Measurements from ENCODE around the gene ZCCHC7.

The ZCCHC7 gene

DNA sequence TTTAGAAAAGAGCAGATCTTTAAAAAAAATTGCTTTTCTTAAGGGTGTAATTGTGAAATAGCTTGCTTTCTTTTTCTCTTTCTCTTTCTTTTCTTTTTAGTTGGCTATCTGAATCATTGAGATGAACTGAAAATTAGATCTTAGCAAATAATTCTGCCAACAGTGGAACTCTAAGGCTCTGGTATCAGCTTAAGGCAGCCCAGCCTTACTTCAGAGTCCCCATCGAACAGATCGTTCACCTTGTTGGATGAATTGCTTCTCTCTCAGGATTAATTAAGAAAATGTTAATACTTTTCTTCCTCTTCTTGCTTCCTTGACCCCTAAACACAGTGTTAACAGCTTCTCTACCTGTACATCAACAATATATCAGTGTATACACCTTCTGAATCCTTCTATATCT is 92.1 kb downstream of the ZCCHC7 start:
- DNase-seq, result no peak

GRCh38 chr9:37215381-37215780 is 95.0 kb downstream of the ZCCHC7 start:
- no peak for DNase-seq

GRCh38 chr9:37215830-37216229 is 95.5 kb downstream of the ZCCHC7 start:
- DNase-seq, result no peak

DNA sequence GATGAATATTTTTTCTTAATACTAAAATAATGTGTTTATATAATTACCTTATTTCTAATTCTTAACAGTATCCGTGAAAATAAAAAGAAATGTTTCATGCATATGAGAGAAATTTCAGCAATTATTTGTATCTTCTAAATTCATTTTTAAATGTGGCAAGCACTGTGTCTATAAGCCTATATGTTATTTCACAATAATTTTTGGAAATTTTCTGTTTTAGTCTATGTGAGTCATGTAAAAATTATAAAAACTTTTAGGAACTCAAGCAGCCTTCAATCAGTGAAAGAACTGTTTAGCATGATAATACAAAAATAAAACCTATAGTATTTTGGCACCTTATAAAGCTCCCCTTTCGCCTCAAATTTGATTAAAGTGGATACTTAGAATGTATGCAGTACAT is 96.8 kb downstream of the ZCCHC7 start:
- no peak for DNase-seq

GRCh38 chr9:37218800-37219425 is 98.5 kb downstream of the ZCCHC7 start:
- DNase-seq, result no peak

- no peak for DNase-seq
Observed at GRCh38 chr9:37220971-37221370, 100.6 kb downstream of the ZCCHC7 start.

DNA sequence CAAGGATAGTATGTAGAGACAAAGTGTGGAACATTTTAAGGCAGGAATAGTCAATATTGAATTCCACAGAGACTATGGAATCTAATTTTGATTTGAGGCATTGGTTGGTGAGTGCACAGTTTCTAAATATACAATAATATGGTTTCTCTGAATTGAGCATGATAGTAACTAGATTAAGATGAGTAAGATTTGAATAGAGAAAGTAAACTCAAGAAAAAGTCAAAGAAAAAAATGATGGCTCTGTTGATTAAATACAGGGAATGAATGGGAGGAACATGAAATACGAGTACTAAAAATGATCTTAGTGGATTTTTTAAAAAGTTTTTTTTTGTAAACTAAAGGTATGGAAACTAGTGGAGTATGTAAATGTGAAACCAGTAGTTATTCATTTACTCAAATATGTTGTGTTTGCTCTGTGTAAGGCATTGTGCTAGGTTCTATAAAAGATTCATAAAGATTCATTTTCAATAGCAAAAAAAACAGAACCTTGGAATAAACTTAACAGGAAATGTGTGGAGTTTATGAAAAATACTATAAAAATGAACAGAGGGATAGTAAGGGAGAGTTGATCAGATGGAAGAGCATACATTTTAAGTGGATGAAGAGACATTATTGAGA is 101.2 kb downstream of the ZCCHC7 start:
- DNase-seq, result no peak

GRCh38 chr9:37229455-37229854 is 109.1 kb downstream of the ZCCHC7 start:
- no peak for DNase-seq

DNA sequence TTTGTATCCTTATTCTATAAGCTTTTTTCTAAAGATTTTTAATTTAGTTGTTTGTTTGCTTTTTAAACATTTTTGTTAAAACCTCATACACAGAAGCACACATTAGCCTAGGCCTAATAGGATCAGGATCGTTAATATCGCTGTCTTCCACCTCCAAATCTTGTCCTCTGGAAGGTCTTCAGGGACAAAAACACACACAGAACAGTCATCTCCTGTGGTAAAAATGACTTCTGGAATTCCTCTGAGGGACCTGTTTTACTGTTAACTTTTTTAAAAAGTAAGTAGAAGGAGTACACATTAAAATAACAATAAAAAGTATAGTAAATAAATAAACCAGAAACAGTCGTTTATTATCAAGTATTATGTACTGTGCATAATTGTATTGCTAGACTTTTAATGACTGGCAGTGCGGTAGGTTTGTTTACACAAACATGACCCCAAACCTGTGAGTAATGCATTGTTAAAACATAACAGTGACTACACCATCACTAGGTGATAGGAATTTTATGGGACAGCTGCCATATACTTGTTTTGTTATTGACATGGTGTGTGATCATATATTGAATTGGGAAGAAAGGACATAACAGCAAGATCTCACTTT is 109.6 kb downstream of the ZCCHC7 start:
- DNase-seq, result no peak

DNA sequence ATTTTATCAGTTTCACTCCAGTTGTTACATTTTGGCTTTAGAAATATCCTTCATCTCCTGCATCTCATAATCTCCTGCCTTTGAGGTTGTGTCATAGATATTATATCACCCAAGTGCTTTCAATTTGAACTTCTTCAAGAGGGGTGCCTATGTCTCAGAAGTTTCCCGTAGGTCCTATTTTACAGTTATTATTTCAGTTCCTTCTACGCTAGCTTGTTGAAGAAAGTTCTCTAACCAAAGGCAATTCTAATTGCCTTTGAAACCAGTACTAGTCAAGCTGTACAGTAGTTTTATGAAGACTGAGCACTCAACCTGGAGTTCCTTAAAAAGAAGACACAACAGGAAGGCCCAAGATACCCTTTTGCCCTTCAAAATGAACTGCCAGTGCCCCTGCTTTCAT is 116.4 kb downstream of the ZCCHC7 start:
- no peak for DNase-seq

DNA sequence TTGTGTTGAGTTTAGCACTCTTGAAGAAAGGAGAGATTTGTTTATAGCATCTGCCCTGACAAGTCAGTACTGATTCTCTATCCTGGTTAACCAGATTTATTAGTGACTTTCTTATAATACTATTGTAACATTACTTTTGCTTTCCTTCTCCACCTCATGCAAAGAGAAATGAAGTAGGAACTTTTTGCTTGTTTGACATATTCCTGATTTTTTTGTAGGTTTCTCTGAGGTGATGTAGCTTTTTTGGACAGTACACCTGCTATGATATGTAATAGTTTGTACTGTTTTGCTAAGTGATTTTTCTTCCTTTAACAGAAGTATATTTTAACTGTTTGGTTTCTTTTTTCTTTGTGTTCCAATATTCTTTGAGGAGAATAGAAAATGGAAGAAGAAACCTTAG is 117.7 kb downstream of the ZCCHC7 start:
- no peak for DNase-seq

- DNase-seq, result no peak
Observed at GRCh38 chr9:37239224-37239859, 119.0 kb downstream of the ZCCHC7 start.

DNA sequence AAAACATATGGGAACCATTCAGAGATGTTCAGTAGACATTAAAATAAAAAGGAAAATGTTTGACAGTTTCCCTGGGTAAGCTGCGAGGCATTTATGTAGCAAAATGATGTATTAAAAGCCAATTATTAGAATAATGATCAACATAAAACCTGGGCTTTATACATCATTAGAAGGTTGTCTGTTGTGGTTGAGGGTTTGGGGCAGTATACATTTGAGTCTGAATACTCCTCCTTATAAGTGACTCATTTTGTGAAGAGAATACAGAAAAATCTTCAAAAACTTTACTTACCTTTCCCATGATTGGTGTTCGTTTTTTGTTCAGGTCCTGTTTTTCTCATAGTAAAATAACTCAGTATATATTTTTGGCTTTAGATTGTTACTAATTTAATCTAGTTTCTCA is 119.5 kb downstream of the ZCCHC7 start:
- DNase-seq, result no peak

GRCh38 chr9:37241340-37241739 is 121.0 kb downstream of the ZCCHC7 start:
- DNase-seq, result no peak

DNA sequence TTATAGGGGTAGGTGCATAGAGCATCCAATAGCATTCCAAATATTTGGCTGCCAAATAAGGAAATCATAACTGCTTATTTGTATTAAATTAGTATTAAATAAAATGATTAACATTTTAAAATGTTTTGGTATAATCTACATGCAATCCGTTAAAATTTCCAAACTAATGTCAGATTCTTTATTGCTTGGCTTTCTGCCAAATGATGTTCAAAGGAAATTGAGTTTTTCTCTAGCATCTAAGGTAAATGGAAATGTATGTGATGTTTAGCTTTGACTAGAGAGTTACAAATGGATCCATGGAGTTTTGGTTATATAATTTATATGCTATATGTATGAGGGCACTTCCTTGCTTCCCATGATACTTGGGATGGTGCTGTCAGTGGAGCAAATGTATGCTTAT is 121.7 kb downstream of the ZCCHC7 start:
- no peak for DNase-seq

GRCh38 chr9:37243588-37244345 is 123.4 kb downstream of the ZCCHC7 start:
- no peak for DNase-seq

- no peak for DNase-seq
Observed at GRCh38 chr9:37246826-37247225, 126.5 kb downstream of the ZCCHC7 start.

DNA sequence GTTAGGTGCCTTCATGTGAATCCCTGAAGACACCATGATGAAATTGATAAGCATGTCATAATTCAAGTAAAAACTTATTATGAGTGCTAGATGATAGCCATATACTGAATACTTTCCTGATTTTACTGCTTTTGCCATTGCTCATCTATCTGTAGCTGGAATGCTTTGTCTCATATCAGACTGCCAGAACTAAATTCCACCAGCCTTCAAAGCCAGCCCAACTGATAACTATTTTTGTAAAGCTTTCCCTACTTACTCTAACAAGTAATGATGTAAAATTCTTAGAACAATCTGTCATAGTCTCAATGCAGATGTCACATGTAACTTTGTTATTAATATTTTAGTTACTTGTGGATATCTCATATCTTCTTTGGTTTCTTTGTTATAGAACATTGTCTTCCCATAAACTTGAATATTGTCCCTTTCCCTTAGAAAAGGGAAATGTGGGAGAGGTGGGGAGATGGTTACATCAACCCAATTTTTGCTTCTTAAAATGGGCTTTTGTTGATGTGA is 128.3 kb downstream of the ZCCHC7 start:
- DNase-seq, result no peak

DNA sequence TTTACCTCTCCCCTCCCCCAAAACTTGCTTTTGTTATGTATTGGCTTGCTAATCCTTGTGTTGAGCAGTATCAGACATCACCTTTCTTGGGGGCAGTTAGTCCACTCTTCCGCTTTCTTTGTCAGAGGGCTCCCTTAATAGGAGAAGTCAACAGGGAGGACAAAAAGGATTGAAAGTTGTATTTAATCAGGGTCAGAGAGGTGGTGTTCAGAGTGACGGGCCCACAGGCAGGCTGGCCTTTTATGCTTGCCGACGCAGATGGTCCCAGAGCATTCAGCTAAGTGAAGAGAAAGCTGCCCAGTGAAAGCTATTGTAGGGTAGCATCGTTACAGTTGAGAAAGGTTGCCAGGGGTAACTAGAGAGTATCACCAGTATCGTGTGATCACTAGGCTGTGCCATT is 131.1 kb downstream of the ZCCHC7 start:
- DNase-seq, result no peak

DNA sequence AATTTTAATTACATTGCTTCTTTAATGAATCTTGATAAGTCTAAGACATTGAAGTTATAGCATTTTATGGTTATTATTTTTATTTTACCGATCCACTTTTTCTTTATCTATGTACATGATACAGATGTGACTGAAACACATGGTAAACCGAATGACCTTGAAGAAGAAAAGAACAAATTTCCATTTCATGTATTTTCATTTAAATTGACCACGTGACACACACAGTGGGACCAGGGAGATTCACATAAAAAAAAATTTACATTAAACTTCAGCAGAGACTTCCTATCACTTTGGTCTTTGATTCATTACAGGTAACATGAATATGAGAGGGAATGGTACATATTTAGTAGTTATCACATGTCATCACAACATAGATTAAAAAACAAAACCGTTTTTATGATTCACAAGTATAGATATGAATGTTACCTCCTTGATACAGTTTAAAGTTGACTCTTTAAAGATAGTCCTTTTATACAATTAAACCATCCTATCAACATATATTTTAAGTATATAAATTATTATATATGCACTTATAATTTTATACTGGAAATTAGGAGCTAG is 133.1 kb downstream of the ZCCHC7 start:
- DNase-seq, result no peak

DNA sequence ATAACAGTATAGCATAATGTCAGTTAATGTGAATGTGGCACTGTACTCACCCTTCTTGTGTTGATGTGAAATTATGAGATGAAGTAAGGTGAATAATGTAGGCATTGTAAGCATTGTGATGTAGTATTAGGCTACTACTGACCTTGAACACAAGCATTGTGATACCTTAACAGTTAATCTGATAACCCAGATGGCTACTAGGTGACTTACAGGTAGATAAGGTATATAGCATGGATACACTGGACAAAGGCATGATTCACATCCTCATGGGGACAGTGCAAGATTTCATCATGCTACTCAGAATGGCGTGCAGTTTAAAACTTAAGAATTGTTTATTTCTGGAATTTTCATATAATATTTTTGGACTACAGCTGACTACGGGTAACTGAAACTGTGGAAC is 134.8 kb downstream of the ZCCHC7 start:
- DNase-seq, result no peak

DNA sequence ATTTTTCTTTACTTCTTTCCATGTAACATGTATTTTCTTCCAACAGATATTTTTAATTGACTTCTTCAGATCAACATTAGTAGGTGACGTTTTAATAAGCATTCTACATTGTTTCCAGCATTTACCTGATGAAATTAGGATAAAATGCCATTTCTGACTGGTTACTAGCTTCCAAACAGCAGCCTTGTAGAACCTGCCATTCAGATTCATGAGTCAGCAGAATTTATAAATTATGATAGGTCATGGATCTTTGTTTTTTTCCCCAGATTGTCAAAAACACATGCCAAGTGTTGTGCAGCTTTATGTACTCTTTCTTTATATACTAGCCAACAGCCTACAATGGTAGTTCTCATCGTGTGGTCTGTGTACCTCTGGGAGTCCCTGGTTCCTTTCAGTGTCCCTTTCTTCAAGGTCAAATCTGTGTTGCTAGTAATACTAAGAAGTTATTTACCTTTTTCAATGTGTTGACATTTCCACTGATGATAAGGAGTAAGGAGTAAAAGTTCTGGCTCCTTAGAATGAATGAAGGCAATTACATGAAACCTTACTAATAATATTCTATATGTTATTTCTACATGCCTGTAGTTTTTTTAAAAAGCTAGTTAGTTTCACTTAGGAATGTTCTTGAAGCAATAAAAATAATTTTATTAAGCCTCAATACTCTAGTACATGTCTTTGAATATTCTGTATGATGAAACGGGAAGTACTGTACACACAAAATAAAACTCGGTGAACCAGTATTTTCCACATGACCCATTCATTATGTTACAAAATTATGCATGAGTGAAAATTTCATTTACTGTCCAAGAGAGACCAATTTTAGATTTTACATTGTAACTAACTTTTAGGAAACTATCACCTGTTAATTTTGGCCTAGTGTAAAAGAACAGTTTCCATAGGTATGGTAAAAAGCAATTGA is 135.8 kb downstream of the ZCCHC7 start:
- DNase-seq, result no peak
